SK-N-SH (cell line): ENCODE data around the gene TRRAP. TPM values are rescaled to one million over a fixed set of nuclear protein-coding genes. Genes with fewer than 3 reads are reported as not detected.

Experiments used
- CTCF ChIA-PET: fragments of 300-600, 350-600 bp; formaldehyde crosslinking; extraction: SDS; loops from one replicate; lab custom pipeline; 2021; lab: Yijun Ruan, JAX
- POLR2A ChIA-PET: fragments of 350-600 bp; sonication (Branson Sonifier 250); formaldehyde crosslinking; extraction: SDS; loops from one replicate; lab custom pipeline; 2020; ENCODE audit warnings: antibody characterized with exemption, inconsistent platforms; lab: Yijun Ruan, JAX
- DNase-seq: peaks from one replicate; pipeline ENCODE4 v3.0.0; 2012
- H2AFZ ChIP-seq: fragments of 200-600 bp; sonication (generic); 2 replicates; pipeline ENCODE4 v1.8.1; 2016; ENCODE audit warnings: antibody characterized with exemption, mild to moderate bottlenecking, low read depth
- H3F3A ChIP-seq: fragments of 200-600 bp; sonication (generic); replicated peaks from 2 replicates; pipeline ENCODE3; 2016; ENCODE audit warnings: antibody characterized with exemption, mild to moderate bottlenecking; ENCODE audit not compliant: insufficient read depth
- H3K27ac ChIP-seq, 2 experiments: fragments of 200-500 bp in 1 of 2; fragments of 200-600 bp in 1 of 2; sonication (Bioruptor generic) in 1 of 2; sonication (generic), shearing (Covaris generic) in 1 of 2; 2 replicates each; pipeline versions ENCODE4 v1.5.1 to v1.6.1; 2014 to 2016; ENCODE audit warnings: low read depth in 2 of 2, inconsistent platforms in 1 of 2, low read length in 1 of 2, mild to moderate bottlenecking in 1 of 2, mixed read lengths in 1 of 2
- H3K27me3 ChIP-seq: fragments of 200-600 bp; sonication (generic), shearing (Covaris generic); 2 replicates; pipeline ENCODE4 v1.6.1; 2016; ENCODE audit warnings: mixed run types; ENCODE audit not compliant: insufficient read depth
- H3K36me3 ChIP-seq, 2 experiments: fragments of 200-500 bp in 1 of 2; fragments of 200-600 bp in 1 of 2; sonication (Bioruptor generic) in 1 of 2; sonication (generic) in 1 of 2; replicated peaks in 1 of 2; 2 replicates each; pipeline versions ENCODE3 to v1.5.1; 2014 to 2016; ENCODE audit warnings: low read length in 1 of 2, mild to moderate bottlenecking in 1 of 2; ENCODE audit not compliant: insufficient read depth in 2 of 2, control insufficient read depth in 1 of 2
- H3K4me1 ChIP-seq, 2 experiments: fragments of 200-500 bp in 1 of 2; fragments of 200-600 bp in 1 of 2; sonication (Bioruptor generic) in 1 of 2; sonication (generic), shearing (Covaris generic) in 1 of 2; 2 replicates each; pipeline versions ENCODE4 v1.5.1 to v1.6.1; 2014 to 2016; ENCODE audit warnings: low read depth in 1 of 2, low read length in 1 of 2, mixed run types in 1 of 2; ENCODE audit not compliant: insufficient read depth in 2 of 2, control insufficient read depth in 1 of 2
- H3K4me2 ChIP-seq: fragments of 200-600 bp; sonication (generic), shearing (Covaris generic); 2 replicates; pipeline ENCODE4 v1.6.1; 2017; ENCODE audit warnings: mixed run types
- H3K4me3 ChIP-seq, 2 experiments: fragments of 200-500 bp in 1 of 2; fragments of 200-600 bp in 1 of 2; sonication (Bioruptor generic) in 1 of 2; sonication (generic), shearing (Covaris generic) in 1 of 2; 2 replicates each; pipeline versions ENCODE4 v1.5.1 to v1.8.1; 2014 to 2016; ENCODE audit warnings: low read depth in 2 of 2, inconsistent platforms in 1 of 2, low read length in 1 of 2, mild to moderate bottlenecking in 1 of 2, mixed read lengths in 1 of 2, moderate library complexity in 1 of 2
- H3K79me2 ChIP-seq: fragments of 200-600 bp; sonication (generic); 2 replicates; pipeline ENCODE4 v1.8.1; 2017; ENCODE audit warnings: mild to moderate bottlenecking; ENCODE audit not compliant: insufficient read depth
- H3K9ac ChIP-seq: fragments of 200-600 bp; sonication (generic); 2 replicates; pipeline ENCODE4 v1.6.1; 2017; ENCODE audit warnings: mixed run types
- H3K9me2 ChIP-seq: fragments of 200-600 bp; sonication (generic); 2 replicates; pipeline ENCODE4 v1.6.1; 2017; ENCODE audit warnings: mixed run types
- H3K9me3 ChIP-seq: fragments of 200-600 bp; sonication (generic); 2 replicates; pipeline ENCODE4 v1.6.1; 2017; ENCODE audit warnings: mixed run types, mild to moderate bottlenecking, moderate library complexity
- H4K20me1 ChIP-seq: fragments of 200-600 bp; sonication (generic); 2 replicates; pipeline ENCODE4 v1.6.1; 2017; ENCODE audit warnings: mild to moderate bottlenecking, mixed run types; ENCODE audit not compliant: insufficient read depth
- JUND ChIP-seq: IDR thresholded peaks from 2 replicates; pipeline ENCODE4 v1.4.0; 2012
- PBX3 ChIP-seq: IDR thresholded peaks from 2 replicates; pipeline ENCODE4; 2012
- RFX5 ChIP-seq: IDR thresholded peaks from 2 replicates; pipeline ENCODE4 v1.6.1; 2012; ENCODE audit warnings: mild to moderate bottlenecking, improper control_type of control experiment, low read length
- RXRA ChIP-seq: IDR thresholded peaks from 2 replicates; pipeline ENCODE4 v1.4.0; 2012; ENCODE audit warnings: low read depth, mild to moderate bottlenecking, borderline replicate concordance
- SMC3 ChIP-seq: IDR thresholded peaks from 2 replicates; pipeline ENCODE4 v1.6.1; 2012; ENCODE audit warnings: low read depth, low read length, improper control_type of control experiment
- TAF1 ChIP-seq: IDR thresholded peaks from 2 replicates; pipeline ENCODE4 v1.6.1; 2012; ENCODE audit warnings: low read depth, mild to moderate bottlenecking, low read length, moderate library complexity, borderline replicate concordance
- TCF12 ChIP-seq: IDR thresholded peaks from 2 replicates; pipeline ENCODE4 v1.4.0; 2012
- TEAD4 ChIP-seq: IDR thresholded peaks from 2 replicates; pipeline ENCODE4 v1.4.0; 2012; ENCODE audit warnings: mild to moderate bottlenecking, borderline replicate concordance; ENCODE audit not compliant: insufficient read depth
- USF2 ChIP-seq: fragments of 150-350 bp; IDR thresholded peaks from 2 replicates; pipeline ENCODE4 v1.6.1; 2017; ENCODE audit warnings: antibody characterized with exemption, low read length, low read depth, borderline replicate concordance
- WGBS: methylation state at CpG from one replicate; pipeline ENCODE4 v1.1.6; 2017; ENCODE audit warnings: low lambda C conversion rate; 5-methylcytosine and 5-hydroxymethylcytosine counted together
- polyA plus RNA-seq, 3 experiments: library from polyadenylated mRNA; depleted of rRNA; stranded (reverse); fragments of >200 nt; gene quantifications; 2 replicates each; pipeline ENCODE4 v1.2.3, GENCODE V29; 2012
- TF ChIP-seq, protein P1 (sequence below): fragments of 200-600 bp; sonication (generic); IDR thresholded peaks from 2 replicates; pipeline ENCODE4 v1.6.1; 2017; ENCODE audit warnings: antibody characterized with exemption, mild to moderate bottlenecking, moderate library complexity
- TF ChIP-seq, protein P2 (sequence below): IDR thresholded peaks from 2 replicates; pipeline ENCODE4 v1.6.1; 2012; ENCODE audit warnings: mild to moderate bottlenecking, low read depth, low read length, moderate library complexity
- TF ChIP-seq, protein P3 (sequence below): fragments of 150-350 bp; IDR thresholded peaks from 2 replicates; pipeline ENCODE4 v1.6.1; 2016; ENCODE audit warnings: mild to moderate bottlenecking, low read depth, low read length

The TRRAP gene
- polyA plus RNA-seq, 1 of the 3 experiments (the other 2 are of a cell fraction), result 24.9 TPM

DNA sequence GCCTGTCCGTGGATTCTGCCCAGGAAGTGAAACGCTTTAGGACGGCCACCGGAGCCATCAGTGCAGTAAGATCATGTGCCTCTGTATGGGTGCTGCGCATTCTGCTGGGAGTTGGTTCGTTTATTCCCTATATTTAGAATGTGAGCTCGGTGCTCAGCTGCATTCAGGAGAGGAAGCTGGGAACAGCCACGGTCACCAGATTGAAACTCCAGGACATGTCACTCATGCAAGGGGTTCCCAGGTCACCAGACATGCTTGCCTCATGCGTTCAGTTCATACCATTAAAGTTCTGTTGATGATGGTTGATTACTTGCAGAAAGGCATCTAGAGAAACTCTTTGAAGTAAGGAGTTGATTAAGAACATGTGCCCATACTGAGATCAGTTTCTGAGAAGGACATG is 78.1 kb downstream of the TRRAP start:
- H3K4me3 ChIP-seq, result no peak overlapping the region
- no peak overlapping the region for H3K4me2 ChIP-seq
- H3K4me1 ChIP-seq, result peaks cover 0 to 9% of the 10 kb centered on the region in 2 experiments; a peak in 1 of 4 replicates
- no peak overlapping the region; a peak in 1 of 4 replicates for H3K27ac ChIP-seq
- H3K9me2 ChIP-seq, result no peaks in the 10 kb centered on the region
- DNase-seq, result no peak
- H3K9me3 ChIP-seq, result no peaks in the 10 kb centered on the region
- no peaks in the 10 kb centered on the region for H3K27me3 ChIP-seq
- H3F3A ChIP-seq, result no peaks in the 10 kb centered on the region
- H3K79me2 ChIP-seq, result no peaks in the 10 kb centered on the region; the same call in 1 of the 2 replicates
- 93% methylated on average over 9 of the region's 9 CpGs for WGBS
- peaks cover 75 to 90% of the 10 kb centered on the region in 2 experiments for H3K36me3 ChIP-seq
- CTCF ChIA-PET, result interaction anchor here (1.4 kb wide), 1 partner anchor 10 kb away, joined by 5 read pairs; no protein-coding TSS in a partner anchor
- no peak overlapping the region for H2AFZ ChIP-seq
- TF ChIP-seq, protein P1, sequence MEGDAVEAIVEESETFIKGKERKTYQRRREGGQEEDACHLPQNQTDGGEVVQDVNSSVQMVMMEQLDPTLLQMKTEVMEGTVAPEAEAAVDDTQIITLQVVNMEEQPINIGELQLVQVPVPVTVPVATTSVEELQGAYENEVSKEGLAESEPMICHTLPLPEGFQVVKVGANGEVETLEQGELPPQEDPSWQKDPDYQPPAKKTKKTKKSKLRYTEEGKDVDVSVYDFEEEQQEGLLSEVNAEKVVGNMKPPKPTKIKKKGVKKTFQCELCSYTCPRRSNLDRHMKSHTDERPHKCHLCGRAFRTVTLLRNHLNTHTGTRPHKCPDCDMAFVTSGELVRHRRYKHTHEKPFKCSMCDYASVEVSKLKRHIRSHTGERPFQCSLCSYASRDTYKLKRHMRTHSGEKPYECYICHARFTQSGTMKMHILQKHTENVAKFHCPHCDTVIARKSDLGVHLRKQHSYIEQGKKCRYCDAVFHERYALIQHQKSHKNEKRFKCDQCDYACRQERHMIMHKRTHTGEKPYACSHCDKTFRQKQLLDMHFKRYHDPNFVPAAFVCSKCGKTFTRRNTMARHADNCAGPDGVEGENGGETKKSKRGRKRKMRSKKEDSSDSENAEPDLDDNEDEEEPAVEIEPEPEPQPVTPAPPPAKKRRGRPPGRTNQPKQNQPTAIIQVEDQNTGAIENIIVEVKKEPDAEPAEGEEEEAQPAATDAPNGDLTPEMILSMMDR, result no peak
- TF ChIP-seq TCF12 (no peak), JUND (no peak), SMC3 (no peak), USF2 (no peak), RFX5 (no peak), TAF1 (no peak), PBX3 (no peak), TEAD4 (no peak), RXRA (no peak)
- TF ChIP-seq, protein P2, sequence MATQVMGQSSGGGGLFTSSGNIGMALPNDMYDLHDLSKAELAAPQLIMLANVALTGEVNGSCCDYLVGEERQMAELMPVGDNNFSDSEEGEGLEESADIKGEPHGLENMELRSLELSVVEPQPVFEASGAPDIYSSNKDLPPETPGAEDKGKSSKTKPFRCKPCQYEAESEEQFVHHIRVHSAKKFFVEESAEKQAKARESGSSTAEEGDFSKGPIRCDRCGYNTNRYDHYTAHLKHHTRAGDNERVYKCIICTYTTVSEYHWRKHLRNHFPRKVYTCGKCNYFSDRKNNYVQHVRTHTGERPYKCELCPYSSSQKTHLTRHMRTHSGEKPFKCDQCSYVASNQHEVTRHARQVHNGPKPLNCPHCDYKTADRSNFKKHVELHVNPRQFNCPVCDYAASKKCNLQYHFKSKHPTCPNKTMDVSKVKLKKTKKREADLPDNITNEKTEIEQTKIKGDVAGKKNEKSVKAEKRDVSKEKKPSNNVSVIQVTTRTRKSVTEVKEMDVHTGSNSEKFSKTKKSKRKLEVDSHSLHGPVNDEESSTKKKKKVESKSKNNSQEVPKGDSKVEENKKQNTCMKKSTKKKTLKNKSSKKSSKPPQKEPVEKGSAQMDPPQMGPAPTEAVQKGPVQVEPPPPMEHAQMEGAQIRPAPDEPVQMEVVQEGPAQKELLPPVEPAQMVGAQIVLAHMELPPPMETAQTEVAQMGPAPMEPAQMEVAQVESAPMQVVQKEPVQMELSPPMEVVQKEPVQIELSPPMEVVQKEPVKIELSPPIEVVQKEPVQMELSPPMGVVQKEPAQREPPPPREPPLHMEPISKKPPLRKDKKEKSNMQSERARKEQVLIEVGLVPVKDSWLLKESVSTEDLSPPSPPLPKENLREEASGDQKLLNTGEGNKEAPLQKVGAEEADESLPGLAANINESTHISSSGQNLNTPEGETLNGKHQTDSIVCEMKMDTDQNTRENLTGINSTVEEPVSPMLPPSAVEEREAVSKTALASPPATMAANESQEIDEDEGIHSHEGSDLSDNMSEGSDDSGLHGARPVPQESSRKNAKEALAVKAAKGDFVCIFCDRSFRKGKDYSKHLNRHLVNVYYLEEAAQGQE, result no peak
- TF ChIP-seq, protein P3, sequence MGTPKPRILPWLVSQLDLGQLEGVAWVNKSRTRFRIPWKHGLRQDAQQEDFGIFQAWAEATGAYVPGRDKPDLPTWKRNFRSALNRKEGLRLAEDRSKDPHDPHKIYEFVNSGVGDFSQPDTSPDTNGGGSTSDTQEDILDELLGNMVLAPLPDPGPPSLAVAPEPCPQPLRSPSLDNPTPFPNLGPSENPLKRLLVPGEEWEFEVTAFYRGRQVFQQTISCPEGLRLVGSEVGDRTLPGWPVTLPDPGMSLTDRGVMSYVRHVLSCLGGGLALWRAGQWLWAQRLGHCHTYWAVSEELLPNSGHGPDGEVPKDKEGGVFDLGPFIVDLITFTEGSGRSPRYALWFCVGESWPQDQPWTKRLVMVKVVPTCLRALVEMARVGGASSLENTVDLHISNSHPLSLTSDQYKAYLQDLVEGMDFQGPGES, result no peak
- POLR2A ChIA-PET, result interaction anchor here (0.6 kb wide), 1 partner anchor 54 kb away, joined by 3 read pairs; no protein-coding TSS in a partner anchor
- H4K20me1 ChIP-seq, result no peaks in the 10 kb centered on the region
- H3K9ac ChIP-seq, result no peak overlapping the region
